Activated naive CD4-positive, alpha-beta T cell (primary cell): ENCODE measurements around the gene ZNF708.
"Not testable (repeated sequence)": the region's sequence is repeated elsewhere in the genome, so short reads cannot be mapped to it uniquely, and the experiment has no call there.

ENCODE experiments used
- DNase-seq, 4 experiments: peaks; one replicate each; lab custom pipeline; 2025; lab: John Stamatoyannopoulos, UW

The ZNF708 gene

GRCh38 chr19:21260164-21260847, 68.9 kb downstream of the ZNF708 start:
- DNase-seq, result no peak

GRCh38 chr19:21259421-21260124, 69.6 kb downstream of the ZNF708 start:
- not testable (repeated sequence) for DNase-seq

- no peak for DNase-seq
These were observed 72.5 kb downstream of the ZNF708 start for GRCh38 chr19:21256722-21257121.
